ENCODE results near the gene RTN4IP1. TPM values are rescaled to one million over a fixed set of nuclear protein-coding genes. Genes with fewer than 3 reads are reported as not detected.

RTN4IP1 gene
- total and polyA plus RNA-seq, 10 of the 15 experiments (the other 5 are each of a cell fraction or from before 2014, with no cell fraction given) = 8.2 to 17.0 (median 9.8) TPM

GRCh38 chr6:106525882-106526275 is 103.4 kb downstream of the RTN4IP1 start (continued):
- TF ChIP-seq, protein P1, sequence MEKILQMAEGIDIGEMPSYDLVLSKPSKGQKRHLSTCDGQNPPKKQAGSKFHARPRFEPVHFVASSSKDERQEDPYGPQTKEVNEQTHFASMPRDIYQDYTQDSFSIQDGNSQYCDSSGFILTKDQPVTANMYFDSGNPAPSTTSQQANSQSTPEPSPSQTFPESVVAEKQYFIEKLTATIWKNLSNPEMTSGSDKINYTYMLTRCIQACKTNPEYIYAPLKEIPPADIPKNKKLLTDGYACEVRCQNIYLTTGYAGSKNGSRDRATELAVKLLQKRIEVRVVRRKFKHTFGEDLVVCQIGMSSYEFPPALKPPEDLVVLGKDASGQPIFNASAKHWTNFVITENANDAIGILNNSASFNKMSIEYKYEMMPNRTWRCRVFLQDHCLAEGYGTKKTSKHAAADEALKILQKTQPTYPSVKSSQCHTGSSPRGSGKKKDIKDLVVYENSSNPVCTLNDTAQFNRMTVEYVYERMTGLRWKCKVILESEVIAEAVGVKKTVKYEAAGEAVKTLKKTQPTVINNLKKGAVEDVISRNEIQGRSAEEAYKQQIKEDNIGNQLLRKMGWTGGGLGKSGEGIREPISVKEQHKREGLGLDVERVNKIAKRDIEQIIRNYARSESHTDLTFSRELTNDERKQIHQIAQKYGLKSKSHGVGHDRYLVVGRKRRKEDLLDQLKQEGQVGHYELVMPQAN (conservative IDR thresholded peaks at IDR 0.05) = no peak
- TF ChIP-seq PAX8 (IDR thresholded peaks at IDR 0.05) (no peak), NRF1 (conservative IDR thresholded peaks at IDR 0.05; ENCODE audit: low read depth, low read length) (no peak), SMAD1 (IDR thresholded peaks at IDR 0.05; ENCODE audit: low read depth, partially characterized antibody) (no peak), CREM (IDR thresholded peaks at IDR 0.05; ENCODE audit: low read depth) (no peak), NR2F1 (conservative IDR thresholded peaks at IDR 0.05) (no peak), BCL11A (IDR thresholded peaks at IDR 0.05; ENCODE audit: low read depth, low read length) (no peak), JUNB (IDR thresholded peaks at IDR 0.05) (no peak), PRDM15 (CRISPR knock-in tag; IDR thresholded peaks at IDR 0.05) (no peak), E2F8 (IDR thresholded peaks at IDR 0.05; ENCODE audit: low read depth, partially characterized antibody) (no peak), ASH2L (IDR thresholded peaks at IDR 0.05; ENCODE audit: borderline replicate concordance, low read depth) (no peak), SKIL (IDR thresholded peaks at IDR 0.05; ENCODE audit: low read depth, poor library complexity, severe bottlenecking) (no peak)
- TF ChIP-seq, protein P2, sequence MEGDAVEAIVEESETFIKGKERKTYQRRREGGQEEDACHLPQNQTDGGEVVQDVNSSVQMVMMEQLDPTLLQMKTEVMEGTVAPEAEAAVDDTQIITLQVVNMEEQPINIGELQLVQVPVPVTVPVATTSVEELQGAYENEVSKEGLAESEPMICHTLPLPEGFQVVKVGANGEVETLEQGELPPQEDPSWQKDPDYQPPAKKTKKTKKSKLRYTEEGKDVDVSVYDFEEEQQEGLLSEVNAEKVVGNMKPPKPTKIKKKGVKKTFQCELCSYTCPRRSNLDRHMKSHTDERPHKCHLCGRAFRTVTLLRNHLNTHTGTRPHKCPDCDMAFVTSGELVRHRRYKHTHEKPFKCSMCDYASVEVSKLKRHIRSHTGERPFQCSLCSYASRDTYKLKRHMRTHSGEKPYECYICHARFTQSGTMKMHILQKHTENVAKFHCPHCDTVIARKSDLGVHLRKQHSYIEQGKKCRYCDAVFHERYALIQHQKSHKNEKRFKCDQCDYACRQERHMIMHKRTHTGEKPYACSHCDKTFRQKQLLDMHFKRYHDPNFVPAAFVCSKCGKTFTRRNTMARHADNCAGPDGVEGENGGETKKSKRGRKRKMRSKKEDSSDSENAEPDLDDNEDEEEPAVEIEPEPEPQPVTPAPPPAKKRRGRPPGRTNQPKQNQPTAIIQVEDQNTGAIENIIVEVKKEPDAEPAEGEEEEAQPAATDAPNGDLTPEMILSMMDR (IDR thresholded peaks at IDR 0.05 in 2 of 3, conservative IDR thresholded peaks at IDR 0.05 in 1 of 3; ENCODE audit: control insufficient read depth in 2 of 3, extremely low read depth in 1 of 3, insufficient read depth in 1 of 3, low read depth in 3 of 3, low read length in 3 of 3) = no peak

Data from GM12878 (cell line).